Lung (tissue), 12 donors: ENCODE results near the gene LSAMP. TPM values are rescaled to one million over a fixed set of nuclear protein-coding genes. Genes with fewer than 3 reads are reported as not detected.

Experiments used
- ATAC-seq: fragments of 200-7000 bp; cut with Tn5 transposase; one replicate; pipeline ENCODE4 v1.9.1; 2020; ENCODE audit warnings: moderate number of reproducible peaks; ENCODE audit not compliant: insufficient read depth, low FRiP score
- DNase-seq, 3 donors: peaks; one replicate each; pipeline ENCODE4 v3.0.0-alpha.2; 2013 to 2017
- H3K27ac ChIP-seq, 2 donors: one replicate each; pipeline ENCODE4 v1.5.1; 2013; ENCODE audit warnings: mild to moderate bottlenecking in 2 of 2, moderate library complexity in 2 of 2, control low read depth in 1 of 2, inconsistent platforms in 1 of 2, low read depth in 1 of 2, low read length in 1 of 2
- H3K27me3 ChIP-seq, 3 donors: one replicate each; pipeline ENCODE4 v1.5.1; 2013; ENCODE audit warnings: low read length in 2 of 3; ENCODE audit not compliant: control insufficient read depth in 3 of 3, insufficient read depth in 3 of 3
- H3K36me3 ChIP-seq, 4 donors: one replicate each; pipeline ENCODE4 v1.5.1; 2013; ENCODE audit warnings: low read length in 4 of 4, mild to moderate bottlenecking in 1 of 4, moderate library complexity in 1 of 4; ENCODE audit not compliant: control insufficient read depth in 4 of 4, insufficient read depth in 4 of 4
- H3K4me1 ChIP-seq, 5 donors: one replicate each; pipeline ENCODE4 v1.5.1; 2013; ENCODE audit warnings: low read length in 5 of 5, mild to moderate bottlenecking in 2 of 5, moderate library complexity in 1 of 5; ENCODE audit not compliant: control insufficient read depth in 5 of 5, insufficient read depth in 5 of 5
- H3K4me3 ChIP-seq: one replicate; pipeline ENCODE4 v1.5.1; 2013; ENCODE audit warnings: mild to moderate bottlenecking, control low read depth, moderate library complexity
- H3K9ac ChIP-seq, 2 donors: one replicate each; pipeline ENCODE4 v1.5.1; 2013; ENCODE audit warnings: low read length in 2 of 2, control low read depth in 1 of 2; ENCODE audit not compliant: insufficient read depth in 1 of 2
- H3K9me3 ChIP-seq, 4 donors: one replicate each; pipeline ENCODE4 v1.5.1; 2013; ENCODE audit warnings: low read length in 3 of 4, mild to moderate bottlenecking in 1 of 4, moderate library complexity in 1 of 4; ENCODE audit not compliant: control insufficient read depth in 4 of 4, insufficient read depth in 3 of 4
- CTCF ChIP-seq: IDR thresholded peaks from 2 replicates; pipeline ENCODE4 v1.5.1; 2012; ENCODE audit warnings: mild to moderate bottlenecking; ENCODE audit errors: control extremely low read depth, extremely low read depth
- WGBS, 2 donors: extraction: QIAGEN DNeasy Blood & Tissue Kit; methylation state at CpG; one replicate each; pipeline ENCODE4 v1.1.7; 2013; 5-methylcytosine and 5-hydroxymethylcytosine counted together
- polyA plus RNA-seq, 2 donors: library from polyadenylated mRNA; stranded (reverse); fragments of 200-250 nt; gene quantifications; one replicate each; pipeline ENCODE4 v1.2.1, GENCODE V29; 2013
- total RNA-seq, 2 donors: library from RNA; depleted of rRNA in 1 of 2; stranded (reverse); fragments of >200 nt in 1 of 2; gene quantifications; one replicate each; pipeline ENCODE4 v1.2.1, GENCODE V29; 2014 to 2021
- donor health status: control.
- donor health status: control.
- donor health status: Bipolar disorder and iron deficiency.
- donor health status: healthy.
- donor health status: DM: yes; HTN: yes; CAD: no.

The LSAMP gene
- total and polyA plus RNA-seq, 4 donors, result 1.6 to 21.9 (median 9.5) TPM

GRCh38 chr3:115852278-115852677 is 593.0 kb downstream of the LSAMP start:
- no peak for TF ChIP-seq CTCF
- DNase-seq, result no peak
- 87 to 89% methylated on average over 4 of the region's 4 CpGs for WGBS, 2 donors

DNA sequence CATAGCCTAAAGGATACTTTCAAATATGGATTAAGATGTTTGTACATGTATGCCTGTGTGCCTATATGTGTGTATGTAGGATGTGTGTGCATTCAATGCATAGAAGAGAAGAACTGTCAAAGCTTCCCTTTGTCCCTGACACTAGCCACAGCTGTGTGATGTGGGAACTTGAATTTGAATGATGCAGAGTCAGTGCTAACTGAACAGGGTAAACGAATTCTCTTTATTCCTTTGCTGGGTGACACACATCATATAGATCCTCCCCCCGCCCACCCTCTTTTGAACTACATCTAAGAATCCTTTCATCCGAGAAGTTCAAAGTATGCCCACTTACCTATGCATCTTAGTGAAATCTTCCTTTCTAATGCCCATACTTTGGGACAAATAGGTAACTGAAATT is 593.7 kb downstream of the LSAMP start:
- 87% methylated on average over 3 of the region's 3 CpGs for WGBS, 2 donors
- no peak overlapping the region for H3K4me3 ChIP-seq
- no peak for TF ChIP-seq CTCF
- DNase-seq (no peak), ATAC-seq (no peak)
- no peak overlapping the region for H3K9ac ChIP-seq
- peaks cover 0 to 1% (median 0%) of the 10 kb centered on the region in 5 donors for H3K4me1 ChIP-seq
- no peaks in the 10 kb centered on the region for H3K9me3 ChIP-seq
- peaks cover 0 to 5% (median 0%) of the 10 kb centered on the region in 4 donors for H3K36me3 ChIP-seq
- no peak overlapping the region for H3K27ac ChIP-seq
- H3K27me3 ChIP-seq, result no peaks in the 10 kb centered on the region

More at GRCh38 chr3:115852278-115852677, 593.0 kb downstream of the LSAMP start:
- ATAC-seq, result no peak
- Histone ChIP-seq H3K27me3 (no peaks in the 10 kb centered on the region), H3K4me1 (peaks cover 0 to 4% (median 0%) of the 10 kb centered on the region in 5 donors), H3K9me3 (no peaks in the 10 kb centered on the region), H3K9ac (no peak overlapping the region), H3K27ac (no peak overlapping the region), H3K4me3 (no peak overlapping the region), H3K36me3 (peaks cover 0 to 5% (median 0%) of the 10 kb centered on the region in 4 donors)

DNA sequence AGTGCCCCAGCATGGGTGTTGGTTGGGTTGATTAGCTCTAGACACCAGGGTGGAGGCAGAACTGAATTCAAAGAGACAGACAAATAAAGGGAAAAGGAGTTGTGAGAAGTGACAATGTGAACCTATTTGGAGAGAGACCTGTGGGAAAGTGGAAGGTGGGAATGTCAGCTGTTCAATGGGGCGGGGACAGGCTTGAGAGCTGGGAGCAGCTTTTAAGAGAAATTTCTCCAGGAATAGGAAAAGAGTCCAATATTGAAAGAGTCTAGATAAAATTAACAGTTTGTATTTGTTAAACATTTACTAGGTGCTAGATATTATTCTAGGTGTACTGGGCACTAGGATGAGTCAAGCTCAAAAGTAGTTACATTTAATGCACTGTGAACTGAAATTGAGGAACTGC is 596.6 kb downstream of the LSAMP start:
- WGBS, 2 donors, result 92% methylated on average over 1 of the region's 1 CpG
- no peaks in the 10 kb centered on the region for H3K27me3 ChIP-seq
- no peak for ATAC-seq

More for the DNA sequence above, 596.6 kb downstream of the LSAMP start:
- Histone ChIP-seq H3K36me3 (peaks cover 0 to 5% (median 0%) of the 10 kb centered on the region in 4 donors), H3K9ac (no peak overlapping the region), H3K4me3 (no peak overlapping the region), H3K4me1 (peaks cover 0 to 2% (median 0%) of the 10 kb centered on the region in 5 donors), H3K9me3 (no peaks in the 10 kb centered on the region), H3K27ac (no peak overlapping the region)
- TF ChIP-seq CTCF, result no peak
- DNase-seq, result no peak
